ENCODE measurements around the gene CDH11.

CDH11 gene

DNA sequence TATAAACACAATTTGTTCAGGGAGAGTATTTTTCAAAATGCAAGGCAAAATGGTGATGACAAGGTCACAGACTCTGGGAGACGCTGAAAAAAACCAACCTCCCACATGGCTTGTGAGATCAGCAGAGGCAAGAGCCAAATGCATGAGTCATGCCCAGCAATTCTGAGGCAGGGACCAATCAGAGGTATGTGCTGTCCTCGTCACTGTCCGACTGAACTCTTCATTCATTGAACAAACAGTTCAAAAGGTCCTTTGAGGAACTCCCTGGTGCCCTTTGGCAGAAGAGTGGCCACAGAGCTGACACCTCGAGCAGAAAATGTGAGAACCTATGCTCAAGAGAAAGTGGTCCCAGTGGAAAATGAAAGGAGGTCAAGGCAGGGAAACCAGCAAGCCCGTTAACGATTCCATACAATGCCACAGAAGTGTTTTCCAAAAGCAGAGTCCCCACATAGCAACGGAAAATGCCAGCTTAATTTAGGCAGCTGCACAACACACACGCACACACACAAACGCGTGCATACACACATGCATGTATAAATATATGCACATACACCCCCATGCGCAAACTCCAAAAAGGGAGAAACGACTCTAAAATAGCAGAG is 50.9 kb downstream of the CDH11 start:
- DNase-seq (ENCODE audit: low read depth) = peak; percentile 99

DNA sequence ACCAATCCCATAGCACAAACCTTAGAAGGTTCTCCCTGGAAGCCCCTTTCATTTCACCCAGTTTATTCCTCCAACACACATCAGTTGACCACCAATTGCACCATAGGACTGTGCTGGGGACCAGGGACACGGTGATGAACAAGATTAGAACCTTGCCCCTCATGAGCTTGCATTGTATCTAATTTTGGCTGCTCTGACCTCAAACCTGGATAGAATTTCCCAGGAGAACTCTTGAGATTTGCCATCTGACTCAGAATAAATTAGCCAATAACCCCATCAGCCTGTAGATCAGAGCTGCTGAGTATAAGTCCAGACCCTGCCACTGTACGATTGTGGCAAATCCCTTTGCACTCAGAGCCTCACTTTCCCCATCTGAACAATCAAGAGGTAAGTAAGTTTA is 52.1 kb downstream of the CDH11 start:
- DNase-seq (ENCODE audit: low read depth) = peak; percentile 62

DNA sequence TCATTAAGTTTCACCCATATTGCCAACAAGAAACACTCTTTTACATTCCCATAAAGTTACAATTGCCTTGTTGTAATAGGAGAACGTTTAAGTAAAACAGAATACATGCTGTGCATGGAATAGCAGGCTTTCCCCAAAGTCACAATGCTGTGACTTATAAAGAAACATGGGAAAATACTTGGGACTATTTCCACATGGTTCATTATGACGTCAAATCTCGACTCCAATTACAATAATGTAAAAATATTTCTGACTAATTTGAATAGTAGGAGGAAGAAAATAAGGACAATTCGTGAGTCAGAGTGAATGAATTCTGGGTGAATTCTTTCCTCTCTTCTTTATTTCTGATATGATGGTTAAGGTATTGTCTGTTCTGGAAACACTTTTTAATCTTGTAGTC is 52.8 kb downstream of the CDH11 start:
- DNase-seq (ENCODE audit: low read depth) = peak; percentile 89

DNA sequence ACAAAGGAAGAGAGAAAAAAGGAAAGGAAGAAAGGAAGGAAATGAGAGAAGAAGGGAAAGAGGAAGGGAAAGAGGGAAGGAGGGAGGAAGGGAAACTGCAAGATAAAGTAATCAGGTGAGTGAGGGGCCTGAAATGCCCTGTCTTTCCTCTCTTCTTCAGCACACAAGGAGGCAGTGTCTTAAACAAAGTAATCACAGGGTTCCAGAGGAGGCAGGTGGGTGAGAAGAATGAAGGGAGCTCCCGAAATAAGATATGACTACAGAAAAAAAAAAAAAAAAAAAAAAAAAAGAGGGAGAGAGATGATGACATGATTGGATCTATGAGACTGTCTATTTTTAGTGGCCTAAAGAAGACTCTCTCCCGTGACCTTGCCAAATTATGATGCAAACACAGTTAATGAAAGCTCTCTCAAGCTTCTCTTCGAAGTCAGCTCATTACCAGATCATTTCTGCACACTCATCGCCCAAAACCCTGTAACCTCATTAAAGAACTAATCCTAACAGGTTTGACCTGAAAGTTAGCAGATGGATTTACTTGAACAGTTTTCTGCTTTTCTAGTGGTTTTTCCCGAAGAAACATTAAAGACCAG is 53.6 kb downstream of the CDH11 start:
- peak; percentile 69 for DNase-seq (ENCODE audit: low read depth)

DNA sequence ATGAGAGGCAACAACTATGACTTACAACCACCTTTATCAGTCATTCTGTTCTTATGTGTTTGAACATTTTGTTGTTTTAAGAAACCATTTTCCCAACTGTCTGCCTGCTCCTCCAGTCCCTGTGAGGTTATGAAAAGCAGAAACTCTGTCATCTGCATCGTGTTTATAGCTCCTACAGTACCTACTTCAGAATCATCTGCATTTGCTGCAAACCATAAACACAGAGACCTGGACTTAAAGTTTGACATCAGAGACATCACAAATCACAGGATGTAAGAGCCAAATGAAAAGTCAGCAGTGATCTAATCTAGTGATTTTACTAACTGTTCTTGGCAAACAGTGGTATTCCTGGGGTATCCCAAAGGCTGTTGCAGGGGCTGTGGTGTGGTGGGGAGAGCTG is 55.2 kb downstream of the CDH11 start:
- DNase-seq (ENCODE audit: low read depth) = no peak

DNA sequence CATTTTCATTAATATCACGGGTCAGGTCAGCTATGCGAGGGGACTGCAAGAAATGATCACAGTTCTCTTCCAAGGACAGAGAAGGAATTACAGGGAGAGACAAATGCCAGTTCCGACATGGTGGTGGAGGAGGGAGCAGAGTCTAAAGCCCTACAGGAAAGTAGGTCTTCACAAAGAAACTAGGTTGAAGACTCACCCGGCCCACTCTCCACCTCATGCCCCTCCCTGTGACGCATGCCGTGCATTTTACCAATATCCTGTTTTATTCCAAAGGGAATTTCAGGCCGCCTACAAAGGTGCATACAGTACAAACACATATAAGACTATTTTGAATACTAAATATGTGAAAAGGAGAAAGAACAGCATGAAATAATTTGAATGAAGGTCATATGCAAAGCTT is 56.8 kb downstream of the CDH11 start:
- DNase-seq (ENCODE audit: low read depth) = no peak

DNA sequence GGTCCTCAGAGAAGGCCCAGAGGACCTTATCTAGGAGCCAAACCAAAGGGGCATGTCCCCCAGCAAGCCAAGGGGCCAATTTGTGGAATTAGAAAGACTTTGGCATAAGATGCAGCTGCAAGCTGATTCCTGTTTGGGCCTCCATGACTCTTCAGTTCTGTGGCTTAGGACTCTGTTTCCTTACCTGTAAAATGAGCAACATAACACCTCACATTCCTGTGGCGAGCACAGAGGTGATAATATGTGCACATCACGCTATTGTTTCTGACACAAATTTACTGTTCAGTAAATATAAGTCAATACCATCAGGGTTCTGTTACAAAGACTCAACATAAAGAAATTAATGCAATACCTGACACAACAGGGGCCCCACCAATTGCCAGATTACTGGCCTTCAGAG is 57.7 kb downstream of the CDH11 start:
- DNase-seq (ENCODE audit: low read depth) = no peak

DNA sequence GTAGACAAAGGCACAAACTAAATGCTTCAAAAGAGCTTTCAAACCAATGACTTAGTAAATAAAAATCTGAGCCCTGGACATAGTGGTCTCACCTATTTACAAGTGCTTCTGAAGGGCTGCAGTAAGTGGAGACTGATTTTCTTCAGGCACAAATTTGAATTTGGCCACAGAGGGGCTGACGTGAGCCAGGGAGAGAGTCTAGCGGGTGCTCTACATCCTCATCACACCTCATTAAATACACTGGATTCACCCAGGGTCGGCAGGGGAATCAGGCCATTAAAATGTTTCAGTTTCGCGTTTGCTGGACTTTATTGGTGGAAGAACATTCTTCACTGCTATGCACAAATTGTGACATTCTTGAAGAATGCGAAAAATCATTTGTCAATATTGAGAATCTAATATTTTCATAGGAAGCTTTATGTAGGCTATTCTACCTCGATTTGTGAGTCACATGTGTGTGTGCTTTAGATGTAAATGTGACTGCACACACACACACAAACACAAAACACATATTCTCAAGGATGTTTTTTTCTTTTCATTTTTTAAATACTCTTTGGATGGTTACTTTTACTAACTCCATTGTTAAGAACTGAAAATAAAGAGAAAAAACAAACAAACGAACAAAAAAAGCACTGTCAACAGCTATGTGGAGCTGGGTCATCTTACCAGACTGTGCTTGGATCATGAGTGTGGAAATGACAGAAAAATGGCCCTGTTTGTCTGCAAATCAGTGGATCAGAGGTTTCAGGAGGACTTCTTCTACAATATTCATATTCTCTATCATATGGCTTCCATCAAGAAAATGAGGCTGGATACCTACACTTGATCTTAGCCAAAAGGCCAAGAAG is 58.9 kb downstream of the CDH11 start:
- no peak for DNase-seq (ENCODE audit: low read depth)

DNA sequence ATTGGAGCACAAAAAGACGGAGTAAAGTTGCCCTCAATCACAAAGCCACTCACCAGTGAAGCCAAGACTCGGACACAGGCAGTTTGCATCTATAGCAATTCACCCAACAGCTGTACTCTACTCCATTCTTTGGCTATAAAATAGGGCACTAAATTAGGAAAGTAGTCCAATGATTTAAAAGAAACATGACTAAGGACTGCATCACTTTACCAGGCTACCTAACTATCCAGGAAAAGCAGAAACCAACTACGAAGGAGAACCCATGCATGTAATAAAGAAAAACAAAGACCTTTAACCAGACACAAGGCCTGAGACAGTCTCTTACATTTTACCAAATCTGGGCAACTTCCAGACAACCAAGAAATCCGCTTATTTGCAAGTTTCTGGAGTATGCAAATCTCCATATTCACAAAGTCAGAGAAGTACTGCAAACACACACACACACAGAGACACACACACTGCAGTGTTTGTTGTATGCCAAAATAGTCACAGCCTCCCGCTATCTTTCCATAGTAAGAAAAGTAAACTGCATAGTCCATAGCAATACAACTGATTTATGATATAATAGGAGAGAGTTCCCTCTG is 59.8 kb downstream of the CDH11 start:
- DNase-seq (ENCODE audit: low read depth) = no peak

DNA sequence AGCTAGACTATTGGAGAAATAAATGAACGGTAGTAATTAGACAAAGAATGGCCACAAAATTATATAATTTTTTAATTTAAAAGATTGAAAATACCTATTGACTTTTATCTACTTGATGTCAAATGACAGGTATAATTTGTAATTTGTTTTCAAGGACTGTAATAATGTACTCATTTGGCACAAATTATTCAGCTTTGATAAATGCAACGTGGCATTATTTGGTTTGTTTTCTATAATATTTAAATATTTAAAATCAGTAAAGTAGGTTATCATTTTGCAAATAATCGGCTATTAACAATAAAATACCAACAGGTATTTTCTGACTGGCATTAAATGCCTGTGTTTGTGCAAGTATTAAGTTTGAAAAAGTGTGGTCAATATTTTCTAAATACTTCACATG is 60.6 kb downstream of the CDH11 start:
- no peak for DNase-seq (ENCODE audit: low read depth)

DNA sequence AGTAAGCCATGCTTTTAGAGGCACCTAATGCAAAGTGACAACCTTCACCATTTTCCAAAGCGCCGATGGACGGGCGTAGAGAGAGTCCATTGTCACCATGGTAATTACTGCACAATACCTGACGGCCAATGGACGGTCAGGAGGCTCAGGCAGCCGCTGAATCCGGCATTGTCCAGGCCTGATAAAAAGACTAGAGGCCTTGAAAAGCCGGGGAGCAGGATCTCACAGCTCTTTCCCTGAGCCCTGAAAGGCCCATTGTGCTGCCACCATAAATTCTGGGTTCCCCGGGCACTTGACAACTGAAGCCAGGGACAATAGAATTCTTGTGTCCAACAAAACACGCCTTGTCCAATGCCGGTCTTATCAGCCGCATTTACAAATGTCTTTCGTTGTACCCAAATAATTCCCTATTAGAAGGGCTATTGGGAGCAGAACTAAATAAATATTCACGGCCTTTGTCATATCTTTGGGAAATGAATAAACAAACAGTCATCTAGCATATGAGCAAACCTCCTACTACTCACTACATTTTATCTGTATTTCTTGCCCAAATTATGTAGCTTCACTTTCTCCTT is 62.4 kb downstream of the CDH11 start:
- peak; percentile 18 for DNase-seq (ENCODE audit: low read depth)

DNA sequence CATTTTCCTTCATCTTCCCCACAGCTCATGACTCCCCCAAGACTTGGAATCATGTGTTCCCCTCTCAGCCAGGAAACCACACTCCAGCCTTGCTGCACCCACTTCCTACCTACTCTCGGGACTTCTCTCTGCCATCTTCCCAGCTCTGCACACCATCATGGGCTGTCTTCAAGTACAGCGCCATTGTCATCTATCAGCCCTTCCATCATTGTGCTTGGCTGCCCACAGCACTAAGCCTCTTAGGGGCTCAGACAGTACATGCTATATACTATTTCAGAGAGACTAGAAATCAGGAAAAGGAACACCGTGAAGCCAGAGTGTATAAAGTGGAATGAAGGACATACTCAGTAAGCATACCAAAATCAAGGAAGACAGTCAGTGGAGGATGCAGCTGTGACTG is 64.7 kb downstream of the CDH11 start:
- DNase-seq (ENCODE audit: low read depth) = no peak

DNA sequence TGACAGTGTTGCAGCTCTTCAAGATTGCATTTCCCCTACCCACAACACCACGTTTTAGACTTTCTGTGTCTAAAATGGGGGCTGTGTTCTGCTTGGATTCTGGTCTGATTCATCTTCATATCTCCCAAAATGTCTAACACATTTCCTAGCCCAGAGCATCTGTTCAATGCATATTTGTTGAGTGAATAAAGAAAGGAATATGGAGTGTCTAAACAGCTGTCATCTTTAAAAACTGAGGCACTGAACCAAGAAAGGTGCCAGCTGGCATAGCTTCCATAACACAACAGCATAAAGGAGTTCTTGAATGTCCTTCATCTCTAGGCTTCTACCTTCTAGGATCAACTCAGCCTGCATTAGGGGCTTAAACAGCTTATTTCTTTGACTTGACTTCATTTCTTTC is 67.4 kb downstream of the CDH11 start:
- no peak for DNase-seq (ENCODE audit: low read depth)

DNA sequence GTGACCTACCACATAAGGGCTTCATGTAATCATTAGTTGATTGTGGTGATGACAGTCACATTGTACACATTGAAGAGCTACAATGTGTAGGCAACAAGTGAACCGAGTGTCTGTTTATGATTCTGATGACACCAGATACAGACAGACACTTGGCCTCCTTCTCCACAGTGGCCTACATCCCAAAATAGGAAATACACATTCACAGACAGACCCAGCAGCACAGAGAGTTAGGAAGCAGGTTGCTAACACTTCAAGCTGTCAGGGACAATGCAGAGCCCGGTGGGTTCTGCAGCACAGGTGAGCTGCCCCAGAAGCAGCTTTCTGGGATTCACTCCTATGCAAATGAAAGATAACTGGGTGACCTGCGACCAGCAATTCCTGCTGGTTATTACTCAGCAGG is 72.2 kb downstream of the CDH11 start:
- DNase-seq (ENCODE audit: low read depth) = no peak

DNA sequence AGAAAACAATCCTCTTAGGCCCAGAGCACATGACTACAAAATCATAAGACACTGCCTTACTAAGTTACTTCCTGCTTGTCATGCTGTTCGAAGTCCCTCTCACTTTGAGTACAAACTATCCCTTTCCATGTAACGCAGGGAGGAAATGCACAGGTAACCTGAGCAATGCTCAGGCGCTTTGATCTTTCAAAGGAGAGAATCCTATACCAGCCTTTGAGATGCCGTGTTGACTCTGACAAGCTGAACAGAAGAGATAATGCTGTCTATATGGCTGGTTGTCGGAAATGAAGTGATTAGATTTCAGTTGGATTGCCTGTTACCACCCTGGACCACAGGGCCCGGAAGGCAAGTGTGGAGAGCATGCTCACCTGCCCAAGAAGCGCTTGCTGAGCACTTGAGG is 75.9 kb downstream of the CDH11 start:
- no peak for DNase-seq (ENCODE audit: low read depth)

DNA sequence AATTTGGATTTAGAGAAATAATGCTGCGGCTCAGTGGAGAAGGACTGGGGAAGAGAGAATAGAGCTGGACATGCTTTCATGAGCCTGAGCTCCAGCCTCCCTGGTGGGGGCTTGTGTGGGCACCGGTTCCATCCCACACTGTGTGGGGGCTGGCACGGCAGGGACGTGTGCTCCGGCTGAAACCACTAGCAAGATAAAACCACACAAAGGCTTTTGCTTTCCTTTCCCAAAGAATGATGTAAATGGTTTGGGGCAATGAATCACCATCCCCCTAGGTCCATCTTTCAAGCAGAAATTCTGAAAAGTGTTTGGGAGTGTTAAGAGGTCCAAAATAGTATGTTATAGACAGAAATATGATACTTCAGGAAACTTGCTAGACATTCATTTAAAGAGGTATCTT is 77.0 kb downstream of the CDH11 start:
- DNase-seq (ENCODE audit: low read depth) = peak; percentile 85

DNA sequence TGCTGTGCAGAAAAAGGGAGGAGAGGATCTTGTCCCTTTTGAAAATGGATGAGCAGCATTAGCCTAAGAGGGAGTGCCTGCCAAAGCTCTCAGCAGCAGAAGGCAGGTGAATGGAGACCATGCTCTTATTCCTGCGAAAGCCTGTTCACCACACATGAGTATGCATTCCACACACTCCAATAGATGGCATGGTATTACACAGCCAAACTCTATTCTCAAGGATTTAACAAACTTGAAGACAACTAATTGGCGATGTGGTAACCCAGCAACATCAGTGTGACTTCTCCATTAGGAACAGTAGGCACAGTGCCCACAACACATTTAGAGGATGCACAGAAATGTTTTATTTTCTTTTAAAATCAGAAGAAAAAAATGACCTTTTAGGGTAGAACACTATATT is 77.8 kb downstream of the CDH11 start:
- no peak for DNase-seq (ENCODE audit: low read depth)

DNA sequence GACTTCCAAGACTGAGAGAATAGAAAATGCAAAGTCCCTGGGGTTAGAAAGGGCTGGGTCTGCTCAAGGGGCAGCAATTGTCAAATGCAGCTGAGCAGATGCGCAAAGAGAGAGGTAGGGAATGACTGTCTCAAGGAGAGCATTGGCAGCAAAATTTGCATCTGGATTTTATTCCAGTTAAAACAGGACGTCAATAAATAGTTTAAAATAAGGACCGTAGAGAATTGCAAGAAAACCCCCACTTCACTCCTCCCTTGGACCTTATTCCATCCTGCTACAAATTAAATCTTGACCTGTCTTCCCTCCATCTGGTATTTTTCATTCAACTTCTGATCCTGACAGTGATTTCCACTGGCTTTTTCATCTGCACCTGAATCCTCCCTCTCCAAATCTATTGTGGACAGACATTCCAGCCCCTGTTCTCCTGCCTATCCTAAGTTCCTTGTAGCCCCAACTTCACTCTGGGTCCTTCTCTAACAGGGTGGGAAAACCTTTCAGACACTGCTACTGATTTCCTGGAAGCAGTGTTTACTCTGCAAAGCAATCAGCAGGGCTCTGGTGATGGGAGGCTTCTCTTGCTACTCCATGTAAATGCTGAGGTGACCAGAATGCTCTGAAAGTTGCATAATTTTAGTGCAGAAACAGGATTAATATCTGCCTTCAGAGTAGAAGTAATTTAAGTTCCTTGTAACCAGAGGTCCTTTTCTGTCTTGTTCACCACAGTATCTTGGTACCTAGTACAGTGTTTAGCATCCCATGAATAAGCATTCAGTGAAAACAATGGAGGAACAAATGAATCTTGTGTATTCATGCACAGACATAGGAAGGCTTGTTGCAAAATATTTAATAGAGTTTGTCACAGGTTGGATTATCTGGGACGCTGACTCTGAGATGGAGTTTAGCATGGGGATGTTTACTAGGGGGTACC is 79.2 kb downstream of the CDH11 start:
- DNase-seq (ENCODE audit: low read depth) = no peak

DNA sequence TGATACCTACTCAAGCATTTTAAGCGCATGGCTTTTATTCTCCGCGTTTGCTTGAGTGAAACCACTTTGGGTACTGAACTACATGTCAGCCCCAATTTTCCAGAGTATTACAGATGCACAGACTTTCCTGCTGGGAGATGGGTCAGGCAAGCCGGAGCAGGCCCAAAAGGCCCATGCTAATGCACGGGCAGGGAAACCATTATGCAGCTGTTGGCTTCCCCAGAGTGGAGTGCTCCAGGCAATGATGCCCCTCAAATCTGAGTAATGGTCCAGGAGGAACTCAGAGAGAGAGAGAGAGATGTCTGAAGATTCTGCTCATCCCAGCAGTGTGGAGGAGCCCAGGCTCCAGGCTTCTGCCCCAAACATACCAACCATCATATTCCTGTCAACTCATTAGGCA is 80.2 kb downstream of the CDH11 start:
- no peak for DNase-seq (ENCODE audit: low read depth)

DNA sequence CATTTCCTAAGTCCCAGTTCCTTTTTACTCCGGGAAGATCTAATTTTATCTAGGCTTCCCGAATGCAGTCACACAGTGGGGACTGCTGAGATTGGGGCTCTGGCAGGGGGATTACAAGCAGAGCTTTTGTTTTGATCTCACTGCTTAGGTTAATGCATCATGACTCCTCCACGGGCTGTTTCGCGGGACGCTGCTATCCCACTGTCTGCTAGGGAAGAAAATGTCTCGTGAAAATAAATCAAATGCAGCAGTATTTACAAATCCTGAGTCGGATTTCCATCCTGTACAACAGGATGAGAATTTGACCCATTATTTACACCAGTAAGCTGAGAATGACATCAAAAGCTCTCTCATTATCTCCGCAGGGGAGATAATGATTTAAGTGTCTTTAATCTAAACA is 83.8 kb downstream of the CDH11 start:
- peak; percentile 32 for DNase-seq (ENCODE audit: low read depth)

DNA sequence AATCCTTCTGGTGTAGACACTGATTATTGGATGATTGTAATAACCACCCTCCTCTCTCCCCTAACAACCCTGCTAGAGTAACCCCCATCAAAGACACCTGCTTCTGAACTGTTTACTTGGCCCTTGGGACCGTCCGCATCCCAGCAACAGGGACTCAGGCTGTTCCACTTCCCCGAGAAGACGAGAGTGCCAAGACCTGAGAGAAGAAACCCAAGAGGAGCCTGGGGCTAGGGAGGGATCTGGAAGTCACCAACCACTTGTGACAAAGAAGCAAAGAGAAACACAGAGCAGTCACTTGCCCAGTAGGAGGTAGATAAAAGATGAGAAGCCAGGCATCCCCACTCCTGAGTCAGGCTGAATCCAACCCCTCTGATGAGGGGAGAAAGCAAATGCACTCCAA is 84.3 kb downstream of the CDH11 start:
- DNase-seq (ENCODE audit: low read depth) = no peak

DNA sequence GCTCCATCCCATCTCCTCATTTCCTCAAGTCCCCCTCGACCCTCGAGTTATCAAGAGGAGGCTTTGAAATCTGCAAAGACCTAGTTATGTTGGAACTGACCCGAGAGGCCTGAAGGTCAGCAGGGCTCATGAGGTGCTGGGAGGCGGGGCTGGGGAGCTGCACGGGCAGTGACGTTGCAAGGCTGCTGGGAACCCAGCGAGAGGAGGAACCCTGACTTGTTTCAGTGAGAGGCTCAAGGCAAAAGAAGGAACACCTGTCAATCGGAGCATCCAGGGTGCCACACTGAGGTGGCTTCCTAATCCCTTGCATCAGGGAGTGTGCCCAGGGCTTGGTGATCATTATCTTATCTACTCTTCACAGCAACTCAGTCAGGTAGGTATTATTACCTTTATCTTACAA is 86.9 kb downstream of the CDH11 start:
- no peak for DNase-seq (ENCODE audit: low read depth)
